ENCODE measurements around the gene FARP1.

DNA sequence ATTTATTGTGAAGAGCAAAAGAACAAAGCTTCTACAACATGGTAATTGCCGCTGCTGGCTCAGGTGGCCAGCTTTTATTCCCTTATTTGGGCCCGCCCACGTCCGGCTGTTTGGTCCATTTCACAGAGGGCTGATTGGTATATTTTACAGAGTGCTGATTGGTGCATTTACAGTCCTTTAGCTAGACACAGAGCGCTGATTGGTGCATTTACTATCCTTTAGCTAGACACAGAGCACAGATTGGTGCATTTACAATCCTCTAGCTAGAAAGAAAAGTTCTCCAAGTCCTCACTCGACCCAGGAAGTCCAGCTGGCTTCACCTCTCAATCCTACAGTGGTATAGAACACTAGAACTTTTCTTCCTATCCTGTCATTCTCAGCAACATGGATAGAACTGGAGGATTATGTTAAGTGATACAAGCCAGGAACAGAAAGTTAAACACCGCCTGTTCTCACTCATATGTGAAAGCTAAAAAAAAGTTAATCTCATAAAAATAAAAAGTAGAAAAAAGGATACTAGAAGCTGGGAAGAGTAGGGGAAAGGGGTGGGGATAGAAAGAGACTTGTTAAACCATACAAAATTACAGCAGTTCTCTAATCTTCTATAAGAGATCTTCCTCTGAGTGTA, 33.6 kb upstream of the FARP1 start:
- TF ChIP-seq, protein P1, sequence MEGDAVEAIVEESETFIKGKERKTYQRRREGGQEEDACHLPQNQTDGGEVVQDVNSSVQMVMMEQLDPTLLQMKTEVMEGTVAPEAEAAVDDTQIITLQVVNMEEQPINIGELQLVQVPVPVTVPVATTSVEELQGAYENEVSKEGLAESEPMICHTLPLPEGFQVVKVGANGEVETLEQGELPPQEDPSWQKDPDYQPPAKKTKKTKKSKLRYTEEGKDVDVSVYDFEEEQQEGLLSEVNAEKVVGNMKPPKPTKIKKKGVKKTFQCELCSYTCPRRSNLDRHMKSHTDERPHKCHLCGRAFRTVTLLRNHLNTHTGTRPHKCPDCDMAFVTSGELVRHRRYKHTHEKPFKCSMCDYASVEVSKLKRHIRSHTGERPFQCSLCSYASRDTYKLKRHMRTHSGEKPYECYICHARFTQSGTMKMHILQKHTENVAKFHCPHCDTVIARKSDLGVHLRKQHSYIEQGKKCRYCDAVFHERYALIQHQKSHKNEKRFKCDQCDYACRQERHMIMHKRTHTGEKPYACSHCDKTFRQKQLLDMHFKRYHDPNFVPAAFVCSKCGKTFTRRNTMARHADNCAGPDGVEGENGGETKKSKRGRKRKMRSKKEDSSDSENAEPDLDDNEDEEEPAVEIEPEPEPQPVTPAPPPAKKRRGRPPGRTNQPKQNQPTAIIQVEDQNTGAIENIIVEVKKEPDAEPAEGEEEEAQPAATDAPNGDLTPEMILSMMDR (IDR thresholded peaks at IDR 0.05) = no peak
- TF ChIP-seq, protein P2, sequence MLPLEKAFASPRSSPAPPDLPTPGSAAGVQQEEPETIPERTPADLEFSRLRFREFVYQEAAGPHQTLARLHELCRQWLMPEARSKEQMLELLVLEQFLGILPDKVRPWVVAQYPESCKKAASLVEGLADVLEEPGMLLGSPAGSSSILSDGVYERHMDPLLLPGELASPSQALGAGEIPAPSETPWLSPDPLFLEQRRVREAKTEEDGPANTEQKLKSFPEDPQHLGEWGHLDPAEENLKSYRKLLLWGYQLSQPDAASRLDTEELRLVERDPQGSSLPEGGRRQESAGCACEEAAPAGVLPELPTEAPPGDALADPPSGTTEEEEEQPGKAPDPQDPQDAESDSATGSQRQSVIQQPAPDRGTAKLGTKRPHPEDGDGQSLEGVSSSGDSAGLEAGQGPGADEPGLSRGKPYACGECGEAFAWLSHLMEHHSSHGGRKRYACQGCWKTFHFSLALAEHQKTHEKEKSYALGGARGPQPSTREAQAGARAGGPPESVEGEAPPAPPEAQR (CRISPR knock-in tag; IDR thresholded peaks at IDR 0.05) = no peak
- TF ChIP-seq, protein P3, sequence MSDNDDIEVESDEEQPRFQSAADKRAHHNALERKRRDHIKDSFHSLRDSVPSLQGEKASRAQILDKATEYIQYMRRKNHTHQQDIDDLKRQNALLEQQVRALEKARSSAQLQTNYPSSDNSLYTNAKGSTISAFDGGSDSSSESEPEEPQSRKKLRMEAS (CRISPR knock-in tag; IDR thresholded peaks at IDR 0.05) = no peak
- TF ChIP-seq ZNF423 (CRISPR knock-in tag; IDR thresholded peaks at IDR 0.05) = no peak
- no peak for TF ChIP-seq CREM (CRISPR knock-in tag; IDR thresholded peaks at IDR 0.05)
- TF ChIP-seq, protein P4, sequence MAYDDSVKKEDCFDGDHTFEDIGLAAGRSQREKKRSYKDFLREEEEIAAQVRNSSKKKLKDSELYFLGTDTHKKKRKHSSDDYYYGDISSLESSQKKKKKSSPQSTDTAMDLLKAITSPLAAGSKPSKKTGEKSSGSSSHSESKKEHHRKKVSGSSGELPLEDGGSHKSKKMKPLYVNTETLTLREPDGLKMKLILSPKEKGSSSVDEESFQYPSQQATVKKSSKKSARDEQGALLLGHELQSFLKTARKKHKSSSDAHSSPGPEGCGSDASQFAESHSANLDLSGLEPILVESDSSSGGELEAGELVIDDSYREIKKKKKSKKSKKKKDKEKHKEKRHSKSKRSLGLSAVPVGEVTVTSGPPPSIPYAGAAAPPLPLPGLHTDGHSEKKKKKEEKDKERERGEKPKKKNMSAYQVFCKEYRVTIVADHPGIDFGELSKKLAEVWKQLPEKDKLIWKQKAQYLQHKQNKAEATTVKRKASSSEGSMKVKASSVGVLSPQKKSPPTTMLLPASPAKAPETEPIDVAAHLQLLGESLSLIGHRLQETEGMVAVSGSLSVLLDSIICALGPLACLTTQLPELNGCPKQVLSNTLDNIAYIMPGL (CRISPR knock-in tag; IDR thresholded peaks at IDR 0.05) = no peak
- TF ChIP-seq, protein P5, sequence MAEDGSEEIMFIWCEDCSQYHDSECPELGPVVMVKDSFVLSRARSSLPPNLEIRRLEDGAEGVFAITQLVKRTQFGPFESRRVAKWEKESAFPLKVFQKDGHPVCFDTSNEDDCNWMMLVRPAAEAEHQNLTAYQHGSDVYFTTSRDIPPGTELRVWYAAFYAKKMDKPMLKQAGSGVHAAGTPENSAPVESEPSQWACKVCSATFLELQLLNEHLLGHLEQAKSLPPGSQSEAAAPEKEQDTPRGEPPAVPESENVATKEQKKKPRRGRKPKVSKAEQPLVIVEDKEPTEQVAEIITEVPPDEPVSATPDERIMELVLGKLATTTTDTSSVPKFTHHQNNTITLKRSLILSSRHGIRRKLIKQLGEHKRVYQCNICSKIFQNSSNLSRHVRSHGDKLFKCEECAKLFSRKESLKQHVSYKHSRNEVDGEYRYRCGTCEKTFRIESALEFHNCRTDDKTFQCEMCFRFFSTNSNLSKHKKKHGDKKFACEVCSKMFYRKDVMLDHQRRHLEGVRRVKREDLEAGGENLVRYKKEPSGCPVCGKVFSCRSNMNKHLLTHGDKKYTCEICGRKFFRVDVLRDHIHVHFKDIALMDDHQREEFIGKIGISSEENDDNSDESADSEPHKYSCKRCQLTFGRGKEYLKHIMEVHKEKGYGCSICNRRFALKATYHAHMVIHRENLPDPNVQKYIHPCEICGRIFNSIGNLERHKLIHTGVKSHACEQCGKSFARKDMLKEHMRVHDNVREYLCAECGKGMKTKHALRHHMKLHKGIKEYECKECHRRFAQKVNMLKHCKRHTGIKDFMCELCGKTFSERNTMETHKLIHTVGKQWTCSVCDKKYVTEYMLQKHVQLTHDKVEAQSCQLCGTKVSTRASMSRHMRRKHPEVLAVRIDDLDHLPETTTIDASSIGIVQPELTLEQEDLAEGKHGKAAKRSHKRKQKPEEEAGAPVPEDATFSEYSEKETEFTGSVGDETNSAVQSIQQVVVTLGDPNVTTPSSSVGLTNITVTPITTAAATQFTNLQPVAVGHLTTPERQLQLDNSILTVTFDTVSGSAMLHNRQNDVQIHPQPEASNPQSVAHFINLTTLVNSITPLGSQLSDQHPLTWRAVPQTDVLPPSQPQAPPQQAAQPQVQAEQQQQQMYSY (CRISPR knock-in tag; IDR thresholded peaks at IDR 0.05) = no peak
- no peak for TF ChIP-seq RELA (CRISPR knock-in tag; IDR thresholded peaks at IDR 0.05; ENCODE audit: borderline replicate concordance)
- TF ChIP-seq, protein P6, sequence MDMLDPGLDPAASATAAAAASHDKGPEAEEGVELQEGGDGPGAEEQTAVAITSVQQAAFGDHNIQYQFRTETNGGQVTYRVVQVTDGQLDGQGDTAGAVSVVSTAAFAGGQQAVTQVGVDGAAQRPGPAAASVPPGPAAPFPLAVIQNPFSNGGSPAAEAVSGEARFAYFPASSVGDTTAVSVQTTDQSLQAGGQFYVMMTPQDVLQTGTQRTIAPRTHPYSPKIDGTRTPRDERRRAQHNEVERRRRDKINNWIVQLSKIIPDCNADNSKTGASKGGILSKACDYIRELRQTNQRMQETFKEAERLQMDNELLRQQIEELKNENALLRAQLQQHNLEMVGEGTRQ (CRISPR knock-in tag; IDR thresholded peaks at IDR 0.05) = no peak
- TF ChIP-seq NR2C2 (CRISPR knock-in tag; IDR thresholded peaks at IDR 0.05) = no peak
- TF ChIP-seq, protein P7, sequence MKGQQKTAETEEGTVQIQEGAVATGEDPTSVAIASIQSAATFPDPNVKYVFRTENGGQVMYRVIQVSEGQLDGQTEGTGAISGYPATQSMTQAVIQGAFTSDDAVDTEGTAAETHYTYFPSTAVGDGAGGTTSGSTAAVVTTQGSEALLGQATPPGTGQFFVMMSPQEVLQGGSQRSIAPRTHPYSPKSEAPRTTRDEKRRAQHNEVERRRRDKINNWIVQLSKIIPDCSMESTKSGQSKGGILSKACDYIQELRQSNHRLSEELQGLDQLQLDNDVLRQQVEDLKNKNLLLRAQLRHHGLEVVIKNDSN (CRISPR knock-in tag; IDR thresholded peaks at IDR 0.05) = no peak
- peak; percentile 36 for TF ChIP-seq NFYB (CRISPR knock-in tag; conservative IDR thresholded peaks at IDR 0.05; ENCODE audit: low read depth)
- no peak for TF ChIP-seq ZNF121 (CRISPR knock-in tag; IDR thresholded peaks at IDR 0.05)

All from WTC11 (cell line).